ENCODE results near the gene PLXDC2. TPM values are rescaled to one million over a fixed set of nuclear protein-coding genes. Genes with fewer than 3 reads are reported as not detected.

Gene PLXDC2
- total RNA-seq, 4 donors from 2014 or later = 21.2 to 43.2 (median 32.7) TPM

DNA sequence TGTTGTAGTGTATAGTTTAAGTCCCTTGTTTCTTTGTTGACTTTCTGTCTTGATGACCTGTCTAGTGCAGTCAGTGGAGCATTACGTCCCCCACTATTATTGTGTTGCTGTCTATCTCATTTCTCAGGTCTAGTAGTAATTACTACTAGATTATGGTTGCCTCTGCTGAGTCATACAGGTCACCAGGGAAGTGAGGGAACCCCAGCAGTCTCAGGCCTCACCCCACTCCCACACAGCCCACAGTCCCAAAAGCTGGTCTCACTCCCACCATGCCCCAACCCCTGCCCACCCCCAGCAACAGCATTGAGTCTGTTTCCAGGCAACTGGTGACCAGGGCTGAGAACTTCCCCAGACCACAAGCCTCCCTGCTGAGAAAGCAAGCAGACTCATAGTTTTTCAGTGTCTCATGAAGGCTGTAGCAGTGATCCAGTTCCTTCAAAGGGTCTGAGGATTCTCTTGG is 88.0 kb downstream of the PLXDC2 start:
- DNase-seq = no peak
- TF ChIP-seq, protein P1, sequence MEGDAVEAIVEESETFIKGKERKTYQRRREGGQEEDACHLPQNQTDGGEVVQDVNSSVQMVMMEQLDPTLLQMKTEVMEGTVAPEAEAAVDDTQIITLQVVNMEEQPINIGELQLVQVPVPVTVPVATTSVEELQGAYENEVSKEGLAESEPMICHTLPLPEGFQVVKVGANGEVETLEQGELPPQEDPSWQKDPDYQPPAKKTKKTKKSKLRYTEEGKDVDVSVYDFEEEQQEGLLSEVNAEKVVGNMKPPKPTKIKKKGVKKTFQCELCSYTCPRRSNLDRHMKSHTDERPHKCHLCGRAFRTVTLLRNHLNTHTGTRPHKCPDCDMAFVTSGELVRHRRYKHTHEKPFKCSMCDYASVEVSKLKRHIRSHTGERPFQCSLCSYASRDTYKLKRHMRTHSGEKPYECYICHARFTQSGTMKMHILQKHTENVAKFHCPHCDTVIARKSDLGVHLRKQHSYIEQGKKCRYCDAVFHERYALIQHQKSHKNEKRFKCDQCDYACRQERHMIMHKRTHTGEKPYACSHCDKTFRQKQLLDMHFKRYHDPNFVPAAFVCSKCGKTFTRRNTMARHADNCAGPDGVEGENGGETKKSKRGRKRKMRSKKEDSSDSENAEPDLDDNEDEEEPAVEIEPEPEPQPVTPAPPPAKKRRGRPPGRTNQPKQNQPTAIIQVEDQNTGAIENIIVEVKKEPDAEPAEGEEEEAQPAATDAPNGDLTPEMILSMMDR (IDR thresholded peaks at IDR 0.05) = no peak
- TF ChIP-seq POLR2A (IDR thresholded peaks at IDR 0.05) = no peak

DNA sequence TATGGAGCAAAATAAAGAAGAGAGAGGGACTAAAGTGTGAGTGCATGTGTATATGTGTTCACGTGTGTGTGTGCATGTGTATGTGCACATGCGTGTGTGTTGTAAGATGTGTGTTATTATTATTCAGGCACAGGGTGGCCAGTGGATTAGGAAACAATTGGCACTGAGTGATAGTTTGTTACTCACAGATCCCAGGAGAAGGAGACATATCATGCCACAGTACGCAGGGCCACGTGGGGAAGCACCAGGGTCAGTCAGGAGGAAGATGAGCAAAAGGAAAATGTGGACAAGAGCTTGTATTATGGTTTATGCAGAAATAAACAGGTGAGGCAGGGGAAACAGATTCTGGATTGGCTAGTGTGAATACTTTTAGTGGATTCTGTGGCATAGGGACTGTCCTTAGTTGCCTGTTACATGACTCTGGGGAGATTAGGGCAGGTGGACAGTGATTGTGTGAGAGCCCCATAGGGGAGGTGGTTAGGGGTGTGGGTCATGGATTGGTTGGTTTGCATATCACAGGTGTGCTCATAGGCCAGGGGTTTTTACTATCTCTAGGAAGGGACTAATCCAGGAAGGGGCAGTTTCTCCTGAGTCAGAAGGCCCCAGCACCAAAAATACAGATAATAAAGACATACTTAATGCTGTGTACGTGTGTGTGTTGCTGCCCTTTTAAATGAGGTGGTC is 90.0 kb downstream of the PLXDC2 start:
- Histone ChIP-seq H3K4me3 (no peak overlapping the region), H3K36me3 (no peaks in the 10 kb centered on the region), H3K27me3 (no peaks in the 10 kb centered on the region), H3K9me3 (no peaks in the 10 kb centered on the region), H3K4me1 (peaks cover 0 to 12% (median 0%) of the 10 kb centered on the region in 4 donors), H3K27ac (no peak overlapping the region)
- TF ChIP-seq, protein P1 (IDR thresholded peaks at IDR 0.05) = no peak
- no peak for TF ChIP-seq POLR2A (IDR thresholded peaks at IDR 0.05)
- DNase-seq = no peak

More for the DNA sequence above, 88.0 kb downstream of the PLXDC2 start:
- Histone ChIP-seq H3K36me3 (no peaks in the 10 kb centered on the region), H3K9me3 (no peaks in the 10 kb centered on the region), H3K4me1 (peaks cover 0 to 12% (median 0%) of the 10 kb centered on the region in 4 donors), H3K27me3 (no peaks in the 10 kb centered on the region), H3K27ac (no peak overlapping the region), H3K4me3 (no peak overlapping the region)

GRCh38 chr10:19908991-19909696 is 92.9 kb downstream of the PLXDC2 start:
- Histone ChIP-seq H3K36me3 (no peaks in the 10 kb centered on the region), H3K4me3 (no peak overlapping the region), H3K27ac (no peak overlapping the region), H3K27me3 (no peaks in the 10 kb centered on the region), H3K4me1 (peaks cover 0 to 5% (median 0%) of the 10 kb centered on the region in 4 donors), H3K9me3 (no peaks in the 10 kb centered on the region)
- no peak for TF ChIP-seq POLR2A (IDR thresholded peaks at IDR 0.05)
- TF ChIP-seq, protein P1 (IDR thresholded peaks at IDR 0.05) = no peak
- DNase-seq = no peak

DNA sequence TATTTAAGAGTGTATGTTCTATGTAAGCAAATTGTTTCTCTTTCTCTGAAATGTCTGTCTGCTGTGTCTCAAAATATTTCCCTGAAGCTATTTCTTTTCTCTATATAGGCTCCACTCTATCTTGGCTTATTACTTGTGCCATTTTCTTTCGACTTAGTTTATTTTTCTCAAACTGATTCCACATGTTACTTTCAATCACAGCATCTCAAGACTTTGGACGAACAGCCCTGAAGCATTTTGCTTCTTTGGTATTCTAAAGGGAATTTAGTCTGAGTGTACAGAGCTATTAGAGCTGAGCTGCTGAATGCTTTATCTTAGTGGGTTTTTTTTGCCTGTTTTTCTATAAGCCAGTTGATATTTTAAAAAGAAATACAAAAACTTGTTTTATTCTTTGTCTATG is 95.7 kb downstream of the PLXDC2 start:
- peaks cover 0 to 5% (median 0%) of the 10 kb centered on the region in 4 donors for H3K4me1 ChIP-seq
- H3K9me3 ChIP-seq = no peaks in the 10 kb centered on the region
- DNase-seq = no peak
- H3K4me3 ChIP-seq = no peak overlapping the region
- no peak overlapping the region for H3K27ac ChIP-seq
- no peak for TF ChIP-seq POLR2A (IDR thresholded peaks at IDR 0.05)
- TF ChIP-seq, protein P1 (IDR thresholded peaks at IDR 0.05) = no peak
- no peaks in the 10 kb centered on the region for H3K36me3 ChIP-seq
- no peaks in the 10 kb centered on the region for H3K27me3 ChIP-seq

DNA sequence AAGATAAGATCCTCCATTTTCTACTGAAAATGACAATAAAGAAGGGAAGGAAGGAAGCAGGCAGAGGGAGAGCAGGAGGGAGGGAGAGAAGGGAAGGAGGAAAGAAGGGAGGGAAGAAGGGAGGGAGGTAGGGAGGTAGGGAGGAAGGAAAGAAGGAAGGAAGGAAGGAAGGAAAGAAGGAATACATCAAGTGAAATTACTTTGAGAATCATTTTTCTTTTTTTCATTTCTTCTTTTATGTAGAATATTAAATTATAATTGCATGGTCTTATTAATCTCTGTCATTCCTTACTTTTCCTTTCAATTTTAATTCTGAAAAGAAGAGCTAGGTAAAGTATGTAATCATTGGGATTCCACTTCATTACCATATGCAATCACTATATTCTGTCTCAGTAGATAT is 97.8 kb downstream of the PLXDC2 start:
- no peak for DNase-seq
- TF ChIP-seq POLR2A (IDR thresholded peaks at IDR 0.05) = no peak
- TF ChIP-seq, protein P1 (IDR thresholded peaks at IDR 0.05) = no peak
- no peak overlapping the region for H3K4me3 ChIP-seq
- no peaks in the 10 kb centered on the region for H3K9me3 ChIP-seq
- no peak overlapping the region for H3K27ac ChIP-seq
- H3K4me1 ChIP-seq = peaks cover 0 to 4% (median 0%) of the 10 kb centered on the region in 4 donors
- H3K36me3 ChIP-seq = no peaks in the 10 kb centered on the region
- H3K27me3 ChIP-seq = no peaks in the 10 kb centered on the region

Data from Peyer's patch (tissue), 4 donors.